HepG2 (cell line): ENCODE measurements around the gene NT5C3B. TPM values are rescaled to one million over a fixed set of nuclear protein-coding genes. Genes with fewer than 3 reads are reported as not detected.

Experiments used
- DNMT3B ChIP-seq: conservative IDR thresholded peaks from 2 replicates; pipeline ENCODE4 v1.6.1; 2016; ENCODE audit warnings: missing biosample characterization, control low read depth
- IKZF4 ChIP-seq: sonication (generic); formaldehyde crosslinking; IDR thresholded peaks from 2 replicates; pipeline ENCODE4 v1.5.1; 2020; ENCODE audit warnings: borderline replicate concordance, mild to moderate bottlenecking, low read depth, missing genetic modification reagents; ENCODE audit errors: not compliant biosample characterization
- KAT2B ChIP-seq: fragments of 150-350 bp; IDR thresholded peaks from 2 replicates; pipeline ENCODE4 v1.6.1; 2014; ENCODE audit warnings: low read depth, low read length, borderline replicate concordance
- MEF2D ChIP-seq: sonication (generic); formaldehyde crosslinking; IDR thresholded peaks from 2 replicates; pipeline ENCODE4 v1.5.1; 2020; ENCODE audit warnings: mild to moderate bottlenecking, missing genetic modification reagents
- MLXIP ChIP-seq: sonication (generic); formaldehyde crosslinking; IDR thresholded peaks from 2 replicates; pipeline ENCODE4 v1.9.0; 2021; ENCODE audit warnings: missing genetic modification reagents, borderline replicate concordance
- NFYB ChIP-seq: sonication (generic); formaldehyde crosslinking; IDR thresholded peaks from 2 replicates; pipeline ENCODE4 v1.4.0; 2020; ENCODE audit warnings: missing genetic modification reagents
- RFXAP ChIP-seq: sonication (generic); formaldehyde crosslinking; IDR thresholded peaks from 2 replicates; pipeline ENCODE4 v1.4.0; 2020; ENCODE audit warnings: missing genetic modification reagents, borderline replicate concordance
- SAP130 ChIP-seq: IDR thresholded peaks from 2 replicates; pipeline ENCODE4 v1.6.1; 2016; ENCODE audit warnings: low read depth
- ZNF496 ChIP-seq: sonication (generic); formaldehyde crosslinking; IDR thresholded peaks from 2 replicates; pipeline ENCODE4 v1.8.1; 2023; ENCODE audit warnings: mild to moderate bottlenecking, moderate library complexity, missing genetic modification reagents; ENCODE audit not compliant: insufficient replicate concordance
- polyA plus RNA-seq, 8 experiments: library from polyadenylated mRNA; depleted of rRNA in 3 of 8; stranded (reverse) in 7 of 8; unstranded in 1 of 8; fragments of >200 nt; fragmentation: Illumina TruSeq in 4 of 8; extraction: Trizol in 4 of 8; gene quantifications; 2 replicates each; pipeline versions ENCODE4 v1.2.1 to v1.2.3, GENCODE V29; 2011 to 2016; ENCODE audit warnings: low read depth in 4 of 8, missing spikeins in 1 of 8, mixed read lengths in 1 of 8; ENCODE audit not compliant: insufficient read depth in 1 of 8
- total RNA-seq, 5 experiments: library from RNA; depleted of rRNA; stranded (reverse); fragments of >200 nt; fragmentation: Illumina TruSeq; extraction: Trizol; gene quantifications; 2 replicates each; pipeline ENCODE4 v1.2.3, GENCODE V29; 2016; ENCODE audit warnings: low read depth in 1 of 5
- TF ChIP-seq, protein P1 (sequence below): sonication (generic); formaldehyde crosslinking; IDR thresholded peaks from 2 replicates; pipeline ENCODE4 v1.5.0; 2020; ENCODE audit warnings: mild to moderate bottlenecking, missing genetic modification reagents
- TF ChIP-seq, protein P2 (sequence below): sonication (generic); formaldehyde crosslinking; IDR thresholded peaks from 2 replicates; pipeline ENCODE4 v1.5.0; 2020; ENCODE audit warnings: mild to moderate bottlenecking, missing genetic modification reagents
- TF ChIP-seq, protein P3 (sequence below): sonication (generic); formaldehyde crosslinking; conservative IDR thresholded peaks from 2 replicates; pipeline ENCODE4 v1.4.0; 2020; ENCODE audit warnings: mild to moderate bottlenecking, missing genetic modification reagents, moderate library complexity
- TF ChIP-seq, protein P4 (sequence below): sonication (generic); formaldehyde crosslinking; IDR thresholded peaks from 2 replicates; pipeline ENCODE4 v1.4.0; 2020; ENCODE audit warnings: low read depth, missing genetic modification reagents

The NT5C3B gene
- total and polyA plus RNA-seq, 2 of the 13 experiments (the other 11 are each of a cell fraction or from before 2014, with no cell fraction given): 104 to 126 TPM

DNA sequence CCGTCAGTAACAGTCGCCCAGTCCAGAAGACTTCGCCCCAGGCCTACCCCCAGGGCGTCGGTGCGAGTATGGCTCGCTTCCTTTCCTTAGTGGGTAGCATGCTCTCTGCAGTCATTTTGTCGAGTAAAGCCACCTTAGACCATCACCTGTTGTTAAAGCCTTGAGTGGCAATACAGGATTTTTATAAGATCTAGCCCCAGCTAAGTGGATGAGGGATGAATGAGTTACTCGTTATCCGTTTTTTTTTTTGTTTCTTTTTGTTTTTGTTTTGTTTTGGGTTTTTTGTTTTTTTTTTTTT, 29.5 kb upstream of the NT5C3B start (continued):
- TF ChIP-seq, protein P1, sequence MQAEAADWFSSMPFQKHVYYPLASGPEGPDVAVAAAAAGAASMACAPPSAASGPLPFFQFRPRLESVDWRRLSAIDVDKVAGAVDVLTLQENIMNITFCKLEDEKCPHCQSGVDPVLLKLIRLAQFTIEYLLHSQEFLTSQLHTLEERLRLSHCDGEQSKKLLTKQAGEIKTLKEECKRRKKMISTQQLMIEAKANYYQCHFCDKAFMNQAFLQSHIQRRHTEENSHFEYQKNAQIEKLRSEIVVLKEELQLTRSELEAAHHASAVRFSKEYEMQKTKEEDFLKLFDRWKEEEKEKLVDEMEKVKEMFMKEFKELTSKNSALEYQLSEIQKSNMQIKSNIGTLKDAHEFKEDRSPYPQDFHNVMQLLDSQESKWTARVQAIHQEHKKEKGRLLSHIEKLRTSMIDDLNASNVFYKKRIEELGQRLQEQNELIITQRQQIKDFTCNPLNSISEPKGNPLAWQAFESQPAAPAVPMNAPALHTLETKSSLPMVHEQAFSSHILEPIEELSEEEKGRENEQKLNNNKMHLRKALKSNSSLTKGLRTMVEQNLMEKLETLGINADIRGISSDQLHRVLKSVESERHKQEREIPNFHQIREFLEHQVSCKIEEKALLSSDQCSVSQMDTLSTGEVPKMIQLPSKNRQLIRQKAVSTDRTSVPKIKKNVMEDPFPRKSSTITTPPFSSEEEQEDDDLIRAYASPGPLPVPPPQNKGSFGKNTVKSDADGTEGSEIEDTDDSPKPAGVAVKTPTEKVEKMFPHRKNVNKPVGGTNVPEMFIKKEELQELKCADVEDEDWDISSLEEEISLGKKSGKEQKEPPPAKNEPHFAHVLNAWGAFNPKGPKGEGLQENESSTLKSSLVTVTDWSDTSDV: no peak
- TF ChIP-seq MLXIP (CRISPR knock-in tag) (no peak), NFYB (CRISPR knock-in tag) (no peak), ZNF496 (no peak), SAP130 (CRISPR knock-in tag) (0 out of 2 replicates have a peak, but pooled peaks have one; percentile 3), MEF2D (no peak), IKZF4 (CRISPR knock-in tag) (no peak), KAT2B (no peak), DNMT3B (CRISPR knock-in tag) (no peak), RFXAP (CRISPR knock-in tag) (peak; percentile 38; the same call in 1 of the 2 replicates)
- TF ChIP-seq, protein P2, sequence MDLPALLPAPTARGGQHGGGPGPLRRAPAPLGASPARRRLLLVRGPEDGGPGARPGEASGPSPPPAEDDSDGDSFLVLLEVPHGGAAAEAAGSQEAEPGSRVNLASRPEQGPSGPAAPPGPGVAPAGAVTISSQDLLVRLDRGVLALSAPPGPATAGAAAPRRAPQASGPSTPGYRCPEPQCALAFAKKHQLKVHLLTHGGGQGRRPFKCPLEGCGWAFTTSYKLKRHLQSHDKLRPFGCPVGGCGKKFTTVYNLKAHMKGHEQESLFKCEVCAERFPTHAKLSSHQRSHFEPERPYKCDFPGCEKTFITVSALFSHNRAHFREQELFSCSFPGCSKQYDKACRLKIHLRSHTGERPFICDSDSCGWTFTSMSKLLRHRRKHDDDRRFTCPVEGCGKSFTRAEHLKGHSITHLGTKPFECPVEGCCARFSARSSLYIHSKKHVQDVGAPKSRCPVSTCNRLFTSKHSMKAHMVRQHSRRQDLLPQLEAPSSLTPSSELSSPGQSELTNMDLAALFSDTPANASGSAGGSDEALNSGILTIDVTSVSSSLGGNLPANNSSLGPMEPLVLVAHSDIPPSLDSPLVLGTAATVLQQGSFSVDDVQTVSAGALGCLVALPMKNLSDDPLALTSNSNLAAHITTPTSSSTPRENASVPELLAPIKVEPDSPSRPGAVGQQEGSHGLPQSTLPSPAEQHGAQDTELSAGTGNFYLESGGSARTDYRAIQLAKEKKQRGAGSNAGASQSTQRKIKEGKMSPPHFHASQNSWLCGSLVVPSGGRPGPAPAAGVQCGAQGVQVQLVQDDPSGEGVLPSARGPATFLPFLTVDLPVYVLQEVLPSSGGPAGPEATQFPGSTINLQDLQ: no peak
- TF ChIP-seq, protein P3, sequence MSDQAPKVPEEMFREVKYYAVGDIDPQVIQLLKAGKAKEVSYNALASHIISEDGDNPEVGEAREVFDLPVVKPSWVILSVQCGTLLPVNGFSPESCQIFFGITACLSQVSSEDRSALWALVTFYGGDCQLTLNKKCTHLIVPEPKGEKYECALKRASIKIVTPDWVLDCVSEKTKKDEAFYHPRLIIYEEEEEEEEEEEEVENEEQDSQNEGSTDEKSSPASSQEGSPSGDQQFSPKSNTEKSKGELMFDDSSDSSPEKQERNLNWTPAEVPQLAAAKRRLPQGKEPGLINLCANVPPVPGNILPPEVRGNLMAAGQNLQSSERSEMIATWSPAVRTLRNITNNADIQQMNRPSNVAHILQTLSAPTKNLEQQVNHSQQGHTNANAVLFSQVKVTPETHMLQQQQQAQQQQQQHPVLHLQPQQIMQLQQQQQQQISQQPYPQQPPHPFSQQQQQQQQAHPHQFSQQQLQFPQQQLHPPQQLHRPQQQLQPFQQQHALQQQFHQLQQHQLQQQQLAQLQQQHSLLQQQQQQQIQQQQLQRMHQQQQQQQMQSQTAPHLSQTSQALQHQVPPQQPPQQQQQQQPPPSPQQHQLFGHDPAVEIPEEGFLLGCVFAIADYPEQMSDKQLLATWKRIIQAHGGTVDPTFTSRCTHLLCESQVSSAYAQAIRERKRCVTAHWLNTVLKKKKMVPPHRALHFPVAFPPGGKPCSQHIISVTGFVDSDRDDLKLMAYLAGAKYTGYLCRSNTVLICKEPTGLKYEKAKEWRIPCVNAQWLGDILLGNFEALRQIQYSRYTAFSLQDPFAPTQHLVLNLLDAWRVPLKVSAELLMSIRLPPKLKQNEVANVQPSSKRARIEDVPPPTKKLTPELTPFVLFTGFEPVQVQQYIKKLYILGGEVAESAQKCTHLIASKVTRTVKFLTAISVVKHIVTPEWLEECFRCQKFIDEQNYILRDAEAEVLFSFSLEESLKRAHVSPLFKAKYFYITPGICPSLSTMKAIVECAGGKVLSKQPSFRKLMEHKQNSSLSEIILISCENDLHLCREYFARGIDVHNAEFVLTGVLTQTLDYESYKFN: 0 out of 2 replicates have a peak, but pooled peaks have one; percentile 26
- TF ChIP-seq, protein P4, sequence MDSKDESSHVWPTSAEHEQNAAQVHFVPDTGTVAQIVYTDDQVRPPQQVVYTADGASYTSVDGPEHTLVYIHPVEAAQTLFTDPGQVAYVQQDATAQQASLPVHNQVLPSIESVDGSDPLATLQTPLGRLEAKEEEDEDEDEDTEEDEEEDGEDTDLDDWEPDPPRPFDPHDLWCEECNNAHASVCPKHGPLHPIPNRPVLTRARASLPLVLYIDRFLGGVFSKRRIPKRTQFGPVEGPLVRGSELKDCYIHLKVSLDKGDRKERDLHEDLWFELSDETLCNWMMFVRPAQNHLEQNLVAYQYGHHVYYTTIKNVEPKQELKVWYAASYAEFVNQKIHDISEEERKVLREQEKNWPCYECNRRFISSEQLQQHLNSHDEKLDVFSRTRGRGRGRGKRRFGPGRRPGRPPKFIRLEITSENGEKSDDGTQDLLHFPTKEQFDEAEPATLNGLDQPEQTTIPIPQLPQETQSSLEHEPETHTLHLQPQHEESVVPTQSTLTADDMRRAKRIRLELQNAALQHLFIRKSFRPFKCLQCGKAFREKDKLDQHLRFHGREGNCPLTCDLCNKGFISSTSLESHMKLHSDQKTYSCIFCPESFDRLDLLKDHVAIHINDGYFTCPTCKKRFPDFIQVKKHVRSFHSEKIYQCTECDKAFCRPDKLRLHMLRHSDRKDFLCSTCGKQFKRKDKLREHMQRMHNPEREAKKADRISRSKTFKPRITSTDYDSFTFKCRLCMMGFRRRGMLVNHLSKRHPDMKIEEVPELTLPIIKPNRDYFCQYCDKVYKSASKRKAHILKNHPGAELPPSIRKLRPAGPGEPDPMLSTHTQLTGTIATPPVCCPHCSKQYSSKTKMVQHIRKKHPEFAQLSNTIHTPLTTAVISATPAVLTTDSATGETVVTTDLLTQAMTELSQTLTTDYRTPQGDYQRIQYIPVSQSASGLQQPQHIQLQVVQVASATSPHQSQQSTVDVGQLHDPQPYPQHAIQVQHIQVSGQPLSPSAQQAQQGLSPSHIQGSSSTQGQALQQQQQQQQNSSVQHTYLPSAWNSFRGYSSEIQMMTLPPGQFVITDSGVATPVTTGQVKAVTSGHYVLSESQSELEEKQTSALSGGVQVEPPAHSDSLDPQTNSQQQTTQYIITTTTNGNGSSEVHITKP (CRISPR knock-in tag): no peak
